GM19023 (cell line): ENCODE results near the gene SCART1.

Experiments used
- ATAC-seq: cut with Tn5 transposase; IDR thresholded peaks from one replicate; pipeline ENCODE4 v1.9.1; 2021; ENCODE audit warnings: mild to moderate bottlenecking, moderate library complexity; ENCODE audit not compliant: unreplicated experiment

The SCART1 gene

DNA sequence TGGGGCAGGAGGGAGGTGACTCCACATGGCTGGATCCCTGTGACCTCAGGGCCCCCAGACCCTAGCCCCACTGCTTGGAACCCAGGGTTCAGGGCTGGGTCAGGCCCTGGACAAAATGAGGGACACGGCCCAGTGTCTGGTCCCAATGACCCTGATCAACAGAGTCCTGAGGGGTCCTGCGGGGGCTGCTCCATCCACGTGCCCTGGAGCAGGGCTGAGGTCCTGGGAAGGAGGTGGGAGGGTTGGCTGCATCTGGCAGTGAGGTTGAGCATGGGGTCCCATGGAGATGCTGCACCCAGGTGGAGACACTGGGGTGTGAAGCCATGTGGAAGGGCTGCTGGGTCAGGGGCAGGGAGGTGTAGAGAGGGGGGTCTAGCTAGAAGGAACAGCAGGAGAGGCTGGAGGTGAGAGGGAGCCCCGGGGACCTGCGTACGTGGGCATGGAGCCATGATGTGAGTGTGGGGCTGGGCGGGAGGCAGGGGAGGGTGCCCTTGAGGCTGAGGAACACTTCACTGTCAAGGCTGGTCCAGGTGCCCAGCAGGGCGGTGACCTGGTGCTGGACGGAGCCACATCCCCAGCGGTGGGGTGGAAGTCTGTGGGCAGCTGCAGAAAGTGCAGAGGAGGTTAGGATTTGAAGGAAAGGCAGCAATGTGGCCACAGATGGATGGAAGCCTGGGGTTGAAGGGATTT lies 604 bp downstream of the SCART1 start:
- ATAC-seq: no peak

DNA sequence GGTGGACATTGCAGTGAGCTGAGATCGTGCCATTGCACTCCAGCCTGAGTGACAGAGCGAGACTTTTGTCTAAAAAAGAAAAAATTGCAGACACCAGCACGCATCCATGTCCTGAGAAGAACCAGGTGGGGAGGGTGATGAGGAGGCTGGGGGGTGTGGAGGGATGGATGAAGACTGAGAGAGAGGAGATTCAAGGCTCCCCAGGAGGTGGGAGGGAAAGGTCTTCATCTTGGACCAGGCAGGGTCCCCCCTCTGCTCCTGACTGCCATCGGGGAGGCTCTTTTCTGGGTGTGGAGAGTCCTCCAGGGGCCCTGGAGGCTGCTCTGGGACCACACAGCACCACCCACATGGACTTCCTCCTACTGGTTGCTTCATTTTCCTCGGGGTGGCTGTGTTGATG lies 1.5 kb downstream of the SCART1 start:
- ATAC-seq: no peak

DNA sequence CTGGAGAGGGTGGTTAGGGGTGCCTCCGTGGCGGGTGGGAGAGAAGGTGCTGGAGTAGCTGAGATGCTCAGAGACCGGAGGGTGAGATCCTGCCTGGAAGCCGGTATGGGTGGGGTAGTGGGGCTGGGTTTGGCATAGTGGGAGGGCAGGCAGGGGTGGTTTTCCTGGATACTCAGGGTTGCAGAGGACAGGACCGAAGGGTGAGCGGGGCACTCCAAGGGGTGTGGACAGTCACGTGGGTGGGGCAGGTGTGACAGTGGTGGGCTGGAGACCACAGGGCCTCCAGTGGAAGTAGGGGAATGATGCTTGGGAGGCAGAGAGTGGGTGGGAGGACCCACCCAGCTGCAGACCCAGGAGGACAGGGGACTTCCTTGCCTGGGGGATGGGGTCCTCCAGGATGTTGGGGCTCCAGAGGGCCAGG lies 1.9 kb downstream of the SCART1 start:
- no peak for ATAC-seq

DNA sequence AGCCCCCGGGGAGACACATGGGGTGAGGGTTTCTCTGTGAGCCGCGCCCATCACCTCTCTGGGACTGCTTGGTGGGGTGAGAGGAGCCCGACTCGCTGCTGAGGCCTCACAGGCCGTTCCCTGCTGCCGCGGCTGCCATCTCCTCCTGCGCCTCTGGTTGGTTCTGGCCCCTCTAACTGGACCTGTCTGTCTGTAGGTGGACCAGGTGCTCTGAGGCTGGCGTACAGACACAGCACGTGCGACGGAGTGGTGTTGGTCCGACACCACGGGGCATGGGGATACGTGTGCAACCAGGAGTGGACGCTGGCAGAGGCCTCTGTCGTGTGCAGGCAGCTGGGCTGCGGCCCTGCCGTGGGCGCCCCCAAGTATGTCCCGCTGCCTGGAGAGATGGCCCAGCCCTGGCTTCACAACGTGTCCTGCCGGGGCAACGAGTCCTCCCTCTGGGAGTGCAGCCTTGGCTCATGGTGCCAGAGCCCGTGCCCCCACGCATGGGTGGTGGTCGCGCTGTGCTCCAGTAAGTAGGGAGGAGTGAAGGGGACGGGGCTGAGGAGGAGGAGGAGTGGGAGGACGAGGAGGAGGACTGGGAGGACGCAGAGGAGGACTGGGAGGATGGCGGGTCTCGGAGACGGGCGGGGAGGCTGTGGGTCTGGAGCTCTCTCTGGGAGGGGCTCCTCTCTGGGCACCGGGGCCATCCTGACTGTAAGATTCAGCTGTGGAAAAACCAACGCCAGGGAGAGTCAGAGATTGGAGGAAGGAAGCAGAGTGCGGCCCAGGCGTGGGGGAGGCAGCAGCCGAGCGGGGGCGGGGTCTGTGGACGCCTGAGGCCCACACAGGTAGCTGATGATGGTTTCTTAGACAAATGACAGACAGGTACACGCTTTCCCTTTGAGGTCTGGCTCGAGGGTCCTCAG lies 2.6 kb downstream of the SCART1 start:
- no peak for ATAC-seq

DNA sequence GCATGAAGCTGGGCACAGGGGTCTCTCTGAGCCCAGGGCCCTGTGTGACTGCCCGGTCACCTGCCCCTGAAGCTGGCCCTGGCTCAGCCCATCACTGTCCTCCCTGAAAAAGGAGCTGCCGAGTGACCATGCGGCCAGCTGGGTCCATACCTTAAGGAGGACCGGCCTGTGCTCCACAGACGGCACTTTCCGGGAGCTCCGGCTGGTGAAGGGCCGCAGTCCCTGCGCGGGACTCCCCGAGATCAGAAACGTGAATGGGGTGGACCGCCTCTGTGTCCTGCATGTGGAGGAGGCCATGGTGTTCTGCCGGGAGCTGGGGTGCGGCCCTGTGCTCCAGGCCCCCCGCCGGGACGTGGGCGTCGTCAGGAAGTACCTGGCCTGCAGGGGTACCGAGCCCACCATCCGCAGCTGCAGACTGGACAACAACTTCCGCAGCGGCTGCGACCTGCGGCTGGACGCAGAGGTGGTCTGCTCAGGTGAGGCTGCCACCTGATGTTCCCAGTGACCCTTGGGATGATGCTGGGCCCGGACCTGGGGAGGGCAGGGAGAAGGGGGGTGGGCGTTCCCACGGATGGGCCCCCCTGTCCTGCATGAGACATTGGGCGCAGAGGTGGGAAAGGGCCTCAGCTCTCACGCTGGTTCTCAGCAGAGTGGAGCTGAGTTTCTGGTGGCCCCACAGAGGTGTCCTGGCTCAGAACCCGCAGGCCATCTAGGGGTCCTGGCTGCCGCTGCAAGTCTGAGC lies 3.5 kb downstream of the SCART1 start:
- no peak for ATAC-seq

DNA sequence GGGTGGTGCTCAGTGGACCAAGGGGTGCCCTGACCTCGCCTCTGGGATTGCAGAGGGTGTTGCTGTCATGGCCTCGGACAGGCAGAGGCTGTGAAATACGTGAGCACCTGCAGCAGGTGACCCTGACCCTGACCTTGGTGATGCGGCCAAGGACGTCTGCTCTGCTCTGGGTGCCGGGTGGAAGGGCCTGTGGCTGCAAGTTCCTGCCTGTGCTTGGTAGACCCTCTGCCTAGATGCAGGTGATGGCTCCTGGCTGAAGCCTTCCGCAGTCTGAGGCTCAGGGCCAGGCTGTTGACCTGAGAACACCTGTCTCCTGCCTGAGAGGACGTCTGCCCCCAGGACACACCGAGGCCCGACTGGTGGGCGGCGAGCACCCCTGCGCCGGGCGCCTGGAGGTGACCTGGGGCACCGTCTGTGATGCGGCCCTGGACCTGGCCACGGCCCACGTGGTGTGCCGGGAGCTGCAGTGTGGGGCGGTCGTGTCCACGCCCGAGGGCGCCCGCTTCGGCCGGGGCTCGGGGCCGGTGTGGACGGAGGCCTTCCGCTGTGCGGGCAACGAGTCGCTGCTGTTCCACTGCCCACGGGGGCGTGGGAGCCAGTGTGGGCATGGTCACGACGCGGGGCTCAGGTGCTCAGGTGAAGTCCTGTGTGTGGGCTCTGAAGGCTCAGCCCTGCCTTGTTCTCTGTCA lies 4.4 kb downstream of the SCART1 start:
- ATAC-seq: no peak

DNA sequence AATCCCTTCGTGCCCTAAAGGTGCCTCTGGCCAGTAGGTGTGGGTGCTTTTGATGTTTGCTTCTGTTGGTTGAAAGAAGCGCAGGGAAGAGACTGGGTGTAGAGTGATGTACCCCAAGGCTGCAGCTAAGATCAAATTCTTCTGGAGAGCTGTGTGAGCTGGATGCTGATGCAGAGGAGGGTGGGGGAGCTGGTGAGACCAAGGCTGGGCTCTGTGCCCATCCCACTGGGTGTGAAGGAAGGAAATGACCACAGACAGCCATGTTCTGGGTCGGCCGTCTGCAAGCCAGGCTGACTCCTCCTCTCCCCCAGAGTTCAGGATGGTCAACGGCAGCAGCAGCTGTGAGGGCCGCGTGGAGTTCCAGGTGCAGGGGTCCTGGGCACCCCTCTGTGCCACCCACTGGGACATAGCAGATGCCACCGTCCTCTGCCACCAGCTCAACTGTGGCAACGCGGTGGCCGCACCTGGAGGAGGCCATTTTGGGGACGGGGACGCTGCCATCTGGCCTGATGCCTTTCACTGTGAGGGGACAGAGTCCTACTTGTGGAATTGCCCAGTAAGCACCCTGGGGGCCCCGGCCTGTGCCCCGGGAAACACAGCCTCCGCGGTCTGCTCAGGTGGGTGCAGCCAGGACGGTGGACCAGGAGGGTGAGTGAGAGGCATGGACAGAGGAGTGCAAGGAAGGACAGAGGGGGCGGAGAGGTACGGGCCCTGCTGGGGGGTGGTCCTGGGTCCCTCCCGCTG lies 5.1 kb downstream of the SCART1 start:
- no peak for ATAC-seq

DNA sequence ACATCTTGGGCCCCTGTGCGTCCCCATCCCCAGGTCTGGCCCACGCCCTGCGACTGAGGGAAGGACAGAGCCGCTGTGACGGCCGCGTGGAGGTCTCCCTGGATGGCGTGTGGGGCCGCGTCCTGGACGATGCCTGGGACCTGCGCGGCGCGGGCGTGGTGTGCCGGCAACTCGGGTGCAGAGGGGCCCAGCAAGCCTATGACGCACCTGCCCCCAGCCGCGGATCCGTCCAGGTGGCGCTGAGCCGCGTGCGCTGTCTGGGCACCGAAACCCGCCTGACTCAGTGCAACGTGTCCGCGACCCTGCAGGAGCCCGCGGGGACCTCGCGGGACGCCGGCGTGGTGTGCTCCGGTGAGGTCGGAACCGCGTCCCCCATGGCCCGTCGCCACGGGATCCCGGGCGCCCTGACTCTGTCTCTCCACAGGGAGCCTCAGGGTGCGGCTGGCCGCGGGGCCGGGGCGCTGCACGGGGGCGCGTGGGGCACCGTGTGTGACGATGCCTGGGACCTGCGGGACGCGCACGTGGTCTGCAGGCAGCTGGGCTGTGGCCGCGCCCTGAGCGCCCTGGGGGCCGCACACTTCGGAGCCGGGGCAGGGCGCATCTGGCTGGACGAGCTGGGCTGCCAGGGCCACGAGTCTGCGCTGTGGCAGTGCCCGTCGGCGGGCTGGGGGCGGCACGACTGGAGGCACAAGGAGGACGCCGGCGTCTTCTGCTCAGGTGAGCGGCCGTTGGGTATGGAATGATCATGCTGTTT lies 5.9 kb downstream of the SCART1 start:
- ATAC-seq: no peak

DNA sequence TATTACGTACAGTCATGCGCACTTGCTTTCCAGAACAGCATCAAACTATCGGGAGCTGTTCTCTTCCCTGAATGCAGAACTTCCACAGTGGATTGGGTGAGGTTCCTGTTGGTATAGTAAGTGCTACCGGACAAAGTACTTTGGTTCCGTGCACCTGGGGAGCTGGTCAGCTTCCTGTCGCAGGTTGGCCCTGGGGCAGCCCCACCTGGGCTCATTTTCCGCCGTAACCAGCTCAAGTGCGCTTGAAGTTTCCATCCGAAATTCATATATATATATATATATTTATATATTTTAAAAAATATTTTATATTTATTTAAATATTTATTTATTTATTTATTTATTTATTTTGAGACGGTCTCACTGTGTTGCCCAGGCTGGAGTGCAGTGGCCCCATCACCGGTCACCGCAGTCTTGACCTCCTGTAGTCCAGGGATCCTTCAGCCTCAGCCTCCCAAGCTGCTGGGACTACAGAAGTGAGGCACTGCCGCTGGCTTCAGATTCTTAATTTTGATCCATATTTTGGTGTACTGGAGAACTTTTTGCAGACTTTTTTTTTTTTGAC lies 6.5 kb downstream of the SCART1 start:
- no peak for ATAC-seq

DNA sequence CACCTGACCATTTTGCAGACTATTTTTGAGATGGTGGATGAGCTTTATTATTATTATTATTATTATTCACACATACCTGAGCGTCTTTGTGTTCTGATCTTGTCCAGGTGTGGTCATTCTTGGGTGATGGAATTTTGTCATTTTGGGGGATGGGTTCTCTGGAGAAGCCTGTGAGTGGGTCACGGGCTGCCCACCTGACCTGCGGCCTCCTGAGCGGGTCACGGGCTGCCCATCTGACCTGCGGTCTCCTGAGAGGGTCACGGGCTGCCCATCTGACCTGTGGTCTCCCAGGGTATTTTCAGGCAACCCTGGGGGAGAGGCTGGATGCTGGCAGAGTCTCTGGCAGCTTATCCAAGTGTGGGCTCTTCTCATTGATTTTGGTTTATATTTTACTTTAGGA lies 7.3 kb downstream of the SCART1 start:
- no peak for ATAC-seq

DNA sequence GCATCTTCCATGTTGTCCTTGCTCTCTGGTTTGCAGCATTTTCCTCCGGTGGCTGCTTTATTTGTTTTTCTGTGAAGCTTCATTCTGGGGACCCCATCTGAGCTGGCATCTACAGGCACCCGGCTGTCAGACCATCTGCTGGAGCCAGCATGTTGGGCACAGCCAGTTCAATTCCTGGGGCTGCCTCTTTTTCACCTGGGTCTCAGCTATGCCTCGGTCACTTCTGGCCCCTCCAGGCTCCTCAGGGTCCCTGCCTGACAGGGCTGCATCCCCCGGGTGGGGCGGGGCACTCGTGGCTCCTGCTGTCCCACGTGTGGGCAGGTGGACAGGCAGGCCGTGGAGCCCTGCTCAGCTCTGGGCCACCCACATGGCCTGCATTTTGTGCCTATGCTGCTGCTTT lies 8.1 kb downstream of the SCART1 start:
- ATAC-seq: no peak

DNA sequence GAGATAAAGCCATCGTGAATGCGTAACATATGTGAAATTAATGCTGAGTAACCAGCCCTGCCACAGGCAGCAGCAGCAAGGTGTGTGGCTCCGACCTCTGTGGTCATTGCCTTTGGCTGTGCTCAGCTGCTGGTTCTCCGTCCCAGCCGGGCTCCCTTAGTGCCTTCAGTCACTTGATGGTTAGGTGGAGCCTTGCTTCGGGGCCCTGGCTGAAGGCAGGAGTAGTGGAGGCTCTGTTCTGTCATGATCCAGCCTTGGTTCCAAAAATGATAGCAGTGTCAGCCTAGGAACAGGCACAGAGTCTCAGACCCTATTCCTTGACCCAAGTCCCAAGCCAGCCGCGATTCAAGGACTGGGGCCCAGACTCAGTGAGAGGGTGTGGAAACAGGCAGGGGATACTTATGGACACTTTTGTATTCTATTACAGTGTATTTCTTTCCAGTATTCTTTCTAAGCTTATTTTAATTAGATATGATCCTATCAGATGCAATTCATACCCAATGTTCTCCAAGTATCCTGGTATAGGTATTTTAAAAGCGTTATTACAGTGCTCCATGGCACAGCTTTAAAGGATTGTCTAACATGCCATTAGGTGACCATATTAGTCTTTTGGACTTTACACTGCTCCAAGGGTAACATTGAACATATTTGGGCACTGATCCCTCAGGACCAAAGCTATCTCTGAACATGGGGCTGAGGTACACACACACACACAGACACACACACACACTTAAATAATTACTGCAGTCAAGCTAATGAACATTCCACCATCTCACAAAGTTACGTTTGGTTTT lies 9.0 kb downstream of the SCART1 start:
- ATAC-seq: no peak

DNA sequence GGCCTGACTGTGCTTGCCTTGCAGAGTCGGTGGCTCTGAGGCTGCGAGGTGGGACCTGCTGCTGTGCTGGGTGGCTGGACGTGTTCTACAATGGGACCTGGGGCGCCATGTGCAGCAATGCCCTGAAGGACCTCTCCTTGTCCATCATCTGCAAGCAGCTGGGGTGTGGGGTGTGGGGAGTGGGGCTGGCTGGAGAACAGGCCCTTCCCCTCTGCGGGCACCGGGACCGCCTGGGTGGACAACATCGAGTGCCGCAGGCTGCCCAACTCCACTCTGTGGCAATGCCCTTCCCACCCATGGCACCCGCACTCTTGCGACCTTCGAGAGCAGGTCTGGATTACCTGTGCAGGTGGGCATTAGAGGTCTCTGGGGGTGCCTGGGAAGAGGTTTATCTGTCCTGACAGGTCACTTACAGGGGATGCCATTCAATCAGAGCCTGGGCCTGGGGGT lies 10.9 kb downstream of the SCART1 start:
- no peak for ATAC-seq

DNA sequence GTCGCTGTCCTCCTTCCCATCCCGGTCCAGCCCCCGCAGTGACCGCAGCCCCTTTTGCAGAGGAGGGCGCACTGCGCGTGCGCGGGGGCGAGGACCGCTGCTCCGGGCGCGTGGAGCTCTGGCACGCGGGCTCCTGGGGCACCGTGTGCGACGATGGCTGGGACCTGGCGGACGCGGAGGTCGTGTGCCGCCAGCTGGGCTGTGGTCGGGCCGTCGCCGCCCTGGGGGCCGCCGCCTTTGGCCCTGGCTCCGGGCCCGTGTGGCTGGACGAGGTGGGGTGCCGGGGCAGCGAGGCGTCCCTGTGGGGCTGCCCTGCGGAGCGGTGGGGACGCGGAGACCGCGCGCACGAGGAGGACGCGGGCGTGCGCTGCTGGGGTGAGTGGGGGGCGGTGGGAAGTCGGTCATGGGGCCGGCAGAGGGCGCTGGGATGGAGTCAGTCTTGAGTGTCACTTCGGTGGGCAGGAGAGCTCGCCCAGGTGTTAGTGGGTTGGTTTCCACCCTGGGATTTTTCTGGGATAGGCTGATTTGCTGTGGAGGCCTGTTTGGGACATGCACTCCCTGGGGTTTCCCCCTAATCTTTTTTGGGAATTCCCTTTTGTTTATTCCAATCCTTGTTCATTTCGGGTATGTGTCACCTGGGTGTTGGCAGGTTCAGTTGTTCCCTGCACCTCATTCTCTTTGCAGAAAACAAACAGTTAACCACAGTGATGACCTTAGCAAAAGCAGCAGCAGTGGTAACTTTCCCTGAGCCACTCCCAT lies 11.6 kb downstream of the SCART1 start:
- no peak for ATAC-seq

DNA sequence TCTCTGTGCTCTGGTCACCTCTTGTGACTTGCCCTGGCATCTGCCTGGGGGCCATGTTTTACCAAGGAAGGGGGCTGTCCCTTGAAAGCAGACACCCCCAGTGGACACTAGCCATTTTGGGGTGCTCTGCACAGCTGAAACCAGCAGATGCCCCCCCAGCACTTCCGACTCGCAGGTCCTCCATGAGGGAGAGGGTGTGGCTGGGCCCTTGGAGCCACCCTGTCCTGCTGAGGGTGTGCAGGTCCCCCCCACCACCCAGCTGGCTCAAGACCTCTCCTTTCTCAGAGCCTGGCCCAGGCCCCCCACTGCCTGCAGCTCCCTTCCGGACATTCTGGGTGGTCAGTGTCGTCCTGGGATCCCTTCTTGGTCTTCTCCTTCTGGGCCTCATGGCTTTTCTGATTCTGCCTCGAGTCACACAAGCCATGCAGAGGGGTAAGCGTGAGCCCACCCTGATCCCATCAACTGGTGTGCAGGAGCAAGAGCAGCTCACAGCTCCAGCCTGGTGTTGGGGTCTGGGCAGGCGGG lies 12.3 kb downstream of the SCART1 start:
- ATAC-seq: no peak

DNA sequence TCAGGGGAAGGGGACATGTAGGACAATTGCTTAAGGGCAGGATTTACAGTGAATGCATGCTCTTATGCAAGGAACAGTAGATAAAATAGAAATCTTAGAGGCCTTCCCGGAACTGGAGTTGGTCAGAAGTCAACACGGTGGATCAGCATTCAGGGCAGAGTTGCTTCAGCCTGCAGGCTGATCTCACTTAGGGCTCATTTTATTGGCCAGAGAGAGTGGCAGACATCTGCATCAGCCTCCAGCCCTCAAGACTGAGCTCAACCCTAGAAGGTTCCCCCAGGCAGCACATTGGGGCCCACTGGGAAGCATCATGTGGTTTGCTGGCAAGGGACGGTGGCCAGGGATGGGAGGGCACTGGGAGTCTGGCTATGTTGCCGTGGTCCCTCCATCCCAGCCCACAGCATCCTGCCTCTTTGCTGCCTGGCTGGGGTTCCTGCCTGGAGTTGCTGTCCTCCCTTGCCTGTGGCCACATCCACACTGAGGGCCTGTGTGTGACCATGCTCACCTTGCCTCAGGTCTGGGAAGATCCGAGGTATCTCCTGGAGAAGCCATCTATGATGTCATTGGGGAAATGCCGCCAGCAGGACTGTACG lies 13.0 kb downstream of the SCART1 start:
- no peak for ATAC-seq

DNA sequence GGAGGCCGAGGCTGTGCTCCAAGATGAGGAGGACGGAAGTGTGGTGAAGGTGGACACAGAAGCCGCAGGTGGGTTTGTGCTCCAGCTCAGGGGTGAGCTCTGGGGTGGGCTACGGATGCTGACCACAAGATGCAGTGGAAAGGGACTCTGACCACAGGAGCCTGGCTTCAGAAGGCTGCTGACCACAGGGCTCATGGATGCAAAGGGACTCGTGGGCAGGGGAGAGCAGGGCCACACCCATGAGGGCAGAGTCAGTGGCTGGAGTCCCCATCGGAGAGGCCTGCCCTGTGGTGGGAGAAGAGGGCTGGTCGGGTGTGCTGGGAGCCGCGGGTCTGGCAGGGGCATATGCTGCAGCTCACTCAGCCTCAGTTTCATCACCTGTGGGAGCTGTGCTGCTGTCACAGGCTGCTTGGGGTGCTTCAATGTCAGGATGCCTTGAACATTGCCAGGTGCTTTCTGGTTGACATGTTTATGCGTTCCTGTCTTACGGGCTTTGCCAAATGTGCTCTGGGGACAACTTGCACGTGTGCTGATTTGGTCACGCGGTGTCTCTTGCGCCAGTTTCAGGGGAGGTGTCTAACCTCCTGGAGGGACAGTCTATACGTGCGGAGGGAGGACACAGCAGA lies 13.7 kb downstream of the SCART1 start:
- ATAC-seq: no peak
